Naive B cell (primary cell): ENCODE data around the gene KCNJ1. TPM values are rescaled to one million over a fixed set of nuclear protein-coding genes. Genes with fewer than 3 reads are reported as not detected.

Experiments used
- ATAC-seq, 2 donors: fragments of 150-1000 bp; cut with Tn5 transposase; 2 replicates each; pipeline ENCODE4 v1.10.0; 2021; ENCODE audit warnings: low read depth in 2 of 2, mild to moderate bottlenecking in 2 of 2, moderate library complexity in 2 of 2
- DNase-seq: peaks from one replicate; pipeline ENCODE4 v3.0.0; 2022
- H3K27ac Mint-ChIP-seq, 6 donors: one replicate each; pipeline ENCODE4 v1.8.0; 2020 to 2022; ENCODE audit warnings: mild to moderate bottlenecking in 6 of 6, mixed read lengths in 6 of 6, moderate library complexity in 5 of 6, inconsistent platforms in 2 of 6
- H3K27me3 Mint-ChIP-seq, 3 donors: one replicate each; pipeline ENCODE4 v1.8.0; 2021 to 2022; ENCODE audit warnings: mixed read lengths in 3 of 3, mild to moderate bottlenecking in 1 of 3
- H3K36me3 Mint-ChIP-seq, 2 donors: one replicate each; pipeline ENCODE4 v1.8.0; 2020 to 2022; ENCODE audit warnings: mixed read lengths in 2 of 2, inconsistent platforms in 1 of 2, mild to moderate bottlenecking in 1 of 2
- H3K4me1 Mint-ChIP-seq, 3 donors: one replicate each; pipeline ENCODE4 v1.8.0; 2020 to 2022; ENCODE audit warnings: mixed read lengths in 3 of 3, inconsistent platforms in 1 of 3, mild to moderate bottlenecking in 1 of 3, moderate library complexity in 1 of 3
- H3K4me3 Mint-ChIP-seq, 8 donors: one replicate each; pipeline ENCODE4 v1.8.0; 2020 to 2022; ENCODE audit warnings: mild to moderate bottlenecking in 8 of 8, mixed read lengths in 8 of 8, moderate library complexity in 8 of 8, inconsistent platforms in 2 of 8
- H3K9me3 Mint-ChIP-seq, 7 donors: one replicate each; pipeline ENCODE4 v1.8.0; 2020 to 2022; ENCODE audit warnings: mixed read lengths in 7 of 7, mild to moderate bottlenecking in 5 of 7, inconsistent platforms in 2 of 7, moderate library complexity in 1 of 7
- polyA plus RNA-seq, 6 donors: library from polyadenylated mRNA; unstranded; fragments of 300-500 nt; fragmentation: Illumina TruSeq; gene quantifications; one replicate each; pipeline ENCODE4 v1.2.3, GENCODE V29; 2021; ENCODE audit warnings: low read depth in 6 of 6

The KCNJ1 gene
- polyA plus RNA-seq, 6 donors from 2014 or later, result 0.18 to 0.64 (median 0.20) TPM; not detected in 3

GRCh38 chr11:128886406-128887124 is 19.5 kb upstream of the KCNJ1 start:
- no peak overlapping the region for H3K4me3 Mint-ChIP-seq
- H3K36me3 Mint-ChIP-seq, result no peaks in the 10 kb centered on the region
- peaks cover 8 to 24% (median 13%) of the 10 kb centered on the region in 3 donors for H3K4me1 Mint-ChIP-seq
- H3K27ac Mint-ChIP-seq, result no peak overlapping the region
- DNase-seq (no peak), ATAC-seq (peak; percentile 22 to 39)
- H3K9me3 Mint-ChIP-seq, result no peaks in the 10 kb centered on the region
- H3K27me3 Mint-ChIP-seq, result peaks cover 71 to 91% (median 90%) of the 10 kb centered on the region in 3 donors

GRCh38 chr11:128884703-128885338 is 17.7 kb upstream of the KCNJ1 start:
- ATAC-seq (peak; percentile 77 to 89), DNase-seq (peak; percentile 69)
- Mint-ChIP-seq H3K4me3 (no peak overlapping the region), H3K27ac (peak overlapping the region in 1 of 6 donors; percentile 39), H3K4me1 (peaks cover 0 to 13% (median 4%) of the 10 kb centered on the region in 3 donors), H3K27me3 (peaks cover 72 to 95% (median 89%) of the 10 kb centered on the region in 3 donors), H3K36me3 (no peaks in the 10 kb centered on the region), H3K9me3 (peaks cover 0 to 1% (median 0%) of the 10 kb centered on the region in 7 donors)

GRCh38 chr11:128884054-128884453 is 17.0 kb upstream of the KCNJ1 start:
- Mint-ChIP-seq H3K27me3 (peaks cover 67 to 93% (median 85%) of the 10 kb centered on the region in 3 donors), H3K9me3 (peaks cover 0 to 1% (median 0%) of the 10 kb centered on the region in 7 donors), H3K4me1 (peaks cover 0 to 13% (median 4%) of the 10 kb centered on the region in 3 donors), H3K4me3 (no peak overlapping the region), H3K27ac (peak overlapping the region in 2 of 6 donors; percentile 72 to 81), H3K36me3 (no peaks in the 10 kb centered on the region)
- ATAC-seq (no peak), DNase-seq (no peak)

DNA sequence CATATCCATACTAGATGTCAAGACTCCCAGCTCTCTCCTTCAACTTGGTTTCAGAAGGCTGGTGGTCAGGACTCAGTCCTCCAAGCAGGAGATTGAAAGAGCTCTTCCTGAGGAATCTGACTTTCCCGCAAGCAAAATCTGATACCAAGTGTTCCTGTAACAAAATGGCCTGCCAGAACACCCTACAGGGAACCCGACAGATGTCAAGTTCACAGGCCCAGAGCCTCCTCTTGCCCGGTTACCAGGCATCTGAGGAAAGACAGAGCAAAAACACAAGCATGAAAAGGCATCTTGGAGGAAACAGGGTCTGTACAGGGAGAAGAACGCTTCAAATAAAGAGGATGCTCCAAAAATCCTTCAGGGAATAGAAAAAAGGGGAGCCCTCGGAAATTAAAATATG is 15.4 kb upstream of the KCNJ1 start:
- no peak overlapping the region for H3K27ac Mint-ChIP-seq
- H3K36me3 Mint-ChIP-seq, result no peaks in the 10 kb centered on the region
- H3K27me3 Mint-ChIP-seq, result peaks cover 65 to 90% (median 88%) of the 10 kb centered on the region in 3 donors
- H3K4me3 Mint-ChIP-seq, result no peak overlapping the region
- H3K4me1 Mint-ChIP-seq, result peaks cover 0 to 13% (median 4%) of the 10 kb centered on the region in 3 donors
- DNase-seq, result no peak
- no peak for ATAC-seq
- peaks cover 0 to 1% (median 0%) of the 10 kb centered on the region in 7 donors for H3K9me3 Mint-ChIP-seq

GRCh38 chr11:128881221-128881620 is 14.1 kb upstream of the KCNJ1 start:
- H3K4me1 Mint-ChIP-seq, result peaks cover 0 to 6% (median 4%) of the 10 kb centered on the region in 3 donors
- peaks cover 64 to 89% (median 88%) of the 10 kb centered on the region in 3 donors for H3K27me3 Mint-ChIP-seq
- no peak for ATAC-seq
- no peak overlapping the region for H3K27ac Mint-ChIP-seq
- DNase-seq, result no peak
- no peak overlapping the region for H3K4me3 Mint-ChIP-seq
- peaks cover 0 to 1% (median 0%) of the 10 kb centered on the region in 7 donors for H3K9me3 Mint-ChIP-seq
- H3K36me3 Mint-ChIP-seq, result no peaks in the 10 kb centered on the region

- H3K36me3 Mint-ChIP-seq, result no peaks in the 10 kb centered on the region
- peaks cover 0 to 4% (median 3%) of the 10 kb centered on the region in 3 donors for H3K4me1 Mint-ChIP-seq
- H3K27me3 Mint-ChIP-seq, result peaks cover 58 to 88% (median 83%) of the 10 kb centered on the region in 3 donors
- no peak for DNase-seq
- H3K4me3 Mint-ChIP-seq, result no peak overlapping the region
- H3K27ac Mint-ChIP-seq, result no peak overlapping the region
- ATAC-seq, result no peak
- peaks cover 0 to 1% (median 0%) of the 10 kb centered on the region in 7 donors for H3K9me3 Mint-ChIP-seq
These were observed 12.7 kb upstream of the KCNJ1 start for GRCh38 chr11:128879817-128880216.

DNA sequence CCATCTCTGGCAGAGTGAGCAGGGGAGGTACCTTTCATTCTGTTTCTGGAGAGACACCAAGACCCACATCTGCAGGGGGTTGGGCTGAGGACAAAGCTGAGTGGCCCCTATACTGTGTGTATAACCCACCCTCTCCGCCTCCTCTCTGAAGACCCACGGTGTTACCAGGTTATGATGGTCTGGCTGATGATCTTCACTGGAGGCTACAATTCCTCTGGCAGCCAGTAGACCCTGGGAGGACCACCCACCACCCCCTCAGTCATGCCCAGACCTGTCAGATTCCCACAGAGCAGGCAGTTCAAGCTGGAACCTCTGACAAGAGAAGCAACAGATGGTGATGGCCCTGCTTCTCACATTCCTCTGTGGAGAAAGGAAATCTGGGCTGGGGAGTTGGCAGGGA is 11.4 kb upstream of the KCNJ1 start:
- Mint-ChIP-seq H3K36me3 (no peaks in the 10 kb centered on the region), H3K4me1 (no peaks in the 10 kb centered on the region), H3K27ac (no peak overlapping the region), H3K4me3 (no peak overlapping the region), H3K9me3 (peaks cover 0 to 1% (median 0%) of the 10 kb centered on the region in 7 donors), H3K27me3 (peaks cover 57 to 86% (median 81%) of the 10 kb centered on the region in 3 donors)
- ATAC-seq (no peak), DNase-seq (no peak)

DNA sequence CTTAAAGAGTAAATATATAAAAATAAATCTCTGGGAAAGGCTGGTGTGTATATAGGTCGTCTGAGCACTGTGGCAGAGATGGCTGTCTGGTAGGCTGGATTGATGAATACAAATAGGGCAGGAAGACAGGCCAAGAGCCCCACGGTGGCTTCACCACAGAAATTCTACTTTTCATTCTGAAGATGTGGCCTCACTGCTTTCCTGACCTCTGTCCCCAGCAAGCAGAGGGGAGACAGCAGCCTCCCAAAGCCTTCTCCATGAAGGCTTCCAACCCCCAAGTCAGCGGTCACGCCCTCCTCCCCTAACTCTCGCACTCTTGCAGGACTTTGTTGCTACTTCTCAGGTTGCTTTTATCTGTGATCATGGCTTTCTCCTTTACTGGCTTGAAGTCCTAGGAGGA is 10.6 kb upstream of the KCNJ1 start:
- Mint-ChIP-seq H3K9me3 (peaks cover 0 to 1% (median 0%) of the 10 kb centered on the region in 7 donors), H3K27me3 (peaks cover 50 to 86% (median 81%) of the 10 kb centered on the region in 3 donors), H3K27ac (no peak overlapping the region), H3K36me3 (no peaks in the 10 kb centered on the region), H3K4me3 (no peak overlapping the region), H3K4me1 (no peaks in the 10 kb centered on the region)
- no peak for DNase-seq
- ATAC-seq, result no peak

DNA sequence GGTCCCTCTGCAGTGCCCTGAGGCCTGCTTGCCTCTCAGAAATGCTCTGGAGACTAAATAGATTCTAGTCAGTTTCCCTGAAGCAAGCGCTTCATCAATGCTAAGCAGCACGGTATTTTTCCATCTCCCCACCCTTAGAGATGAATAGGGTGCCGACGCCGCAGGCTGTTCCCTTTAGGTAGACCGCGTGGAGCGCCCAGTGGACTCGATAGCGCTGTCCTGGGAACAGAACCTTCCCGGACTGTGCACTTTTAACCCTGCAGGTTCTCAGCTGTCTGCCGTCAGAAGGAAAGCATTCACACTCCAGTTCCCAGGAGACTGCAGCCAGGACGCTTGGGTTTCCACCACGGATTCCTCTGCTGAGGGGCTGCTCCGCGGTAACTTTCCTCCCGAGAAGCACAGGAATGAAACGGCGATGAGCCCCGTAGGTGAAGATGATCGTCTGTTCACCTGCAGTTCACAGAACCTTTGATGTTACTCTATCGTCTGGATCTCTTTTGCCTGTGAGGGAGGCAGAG is 9.1 kb upstream of the KCNJ1 start:
- Mint-ChIP-seq H3K9me3 (peaks cover 0 to 1% (median 0%) of the 10 kb centered on the region in 7 donors), H3K27me3 (peaks cover 43 to 85% (median 81%) of the 10 kb centered on the region in 3 donors), H3K4me1 (no peaks in the 10 kb centered on the region), H3K4me3 (no peak overlapping the region), H3K36me3 (no peaks in the 10 kb centered on the region), H3K27ac (no peak overlapping the region)
- ATAC-seq (no peak), DNase-seq (no peak)

- no peak for ATAC-seq
- Mint-ChIP-seq H3K27ac (no peak overlapping the region), H3K4me3 (no peak overlapping the region), H3K9me3 (no peaks in the 10 kb centered on the region), H3K36me3 (no peaks in the 10 kb centered on the region), H3K4me1 (no peaks in the 10 kb centered on the region), H3K27me3 (peaks cover 40 to 78% (median 78%) of the 10 kb centered on the region in 3 donors)
- DNase-seq, result no peak
These were observed 7.3 kb upstream of the KCNJ1 start for GRCh38 chr11:128874427-128874826.

GRCh38 chr11:128872594-128872993 is 5.5 kb upstream of the KCNJ1 start:
- H3K27ac Mint-ChIP-seq, result no peak overlapping the region
- ATAC-seq (no peak), DNase-seq (no peak)
- peaks cover 28 to 63% (median 60%) of the 10 kb centered on the region in 3 donors for H3K27me3 Mint-ChIP-seq
- no peak overlapping the region for H3K4me3 Mint-ChIP-seq
- H3K9me3 Mint-ChIP-seq, result no peaks in the 10 kb centered on the region
- H3K4me1 Mint-ChIP-seq, result no peaks in the 10 kb centered on the region
- no peaks in the 10 kb centered on the region for H3K36me3 Mint-ChIP-seq

DNA sequence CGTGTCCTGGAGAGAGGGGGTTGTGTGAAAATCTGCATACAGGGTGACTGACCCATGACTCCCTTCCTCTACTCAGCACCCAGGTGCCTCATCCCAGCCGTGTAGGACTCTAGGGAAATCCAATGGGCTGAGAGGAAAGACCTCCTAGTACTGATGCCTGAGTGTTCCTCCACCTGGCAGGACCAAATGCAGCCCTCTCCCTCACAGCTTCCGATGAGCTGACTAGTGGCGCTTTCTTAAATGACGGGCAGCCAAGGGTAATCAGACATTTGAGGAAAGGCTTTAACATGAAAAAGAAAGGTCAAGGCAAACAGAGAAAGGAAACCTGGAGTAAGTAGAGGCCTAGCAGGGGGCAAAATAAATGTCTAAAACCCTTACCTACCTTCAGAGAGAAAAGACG is 5.0 kb upstream of the KCNJ1 start:
- no peaks in the 10 kb centered on the region for H3K9me3 Mint-ChIP-seq
- no peak for DNase-seq
- no peaks in the 10 kb centered on the region for H3K4me1 Mint-ChIP-seq
- H3K27me3 Mint-ChIP-seq, result peaks cover 24 to 58% (median 55%) of the 10 kb centered on the region in 3 donors
- ATAC-seq, result no peak
- H3K27ac Mint-ChIP-seq, result no peak overlapping the region
- H3K4me3 Mint-ChIP-seq, result no peak overlapping the region
- H3K36me3 Mint-ChIP-seq, result no peaks in the 10 kb centered on the region

DNA sequence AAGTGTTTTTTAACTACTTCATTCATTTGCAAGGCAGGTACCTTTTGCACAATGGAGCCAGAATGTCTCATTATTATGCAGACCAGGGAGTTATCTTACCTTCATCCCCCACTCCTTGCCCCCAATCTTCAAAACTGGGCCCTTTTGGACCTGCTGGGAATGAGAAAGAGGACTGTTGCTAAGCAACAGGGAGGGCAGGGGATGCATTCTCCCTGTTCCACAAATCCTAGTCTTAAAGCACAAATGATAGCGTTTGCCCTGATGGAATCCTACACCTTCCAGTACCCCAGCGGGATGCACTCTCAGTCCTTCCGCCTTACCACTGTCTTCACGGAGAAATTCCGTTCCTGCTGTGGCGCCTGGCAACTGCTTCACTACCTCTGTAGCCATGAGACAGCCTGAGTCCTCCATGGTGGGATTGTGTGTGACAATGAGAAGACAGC is 4.1 kb upstream of the KCNJ1 start:
- H3K27ac Mint-ChIP-seq, result no peak overlapping the region
- DNase-seq (no peak), ATAC-seq (no peak)
- no peak overlapping the region for H3K4me3 Mint-ChIP-seq
- no peaks in the 10 kb centered on the region for H3K36me3 Mint-ChIP-seq
- H3K9me3 Mint-ChIP-seq, result no peaks in the 10 kb centered on the region
- H3K27me3 Mint-ChIP-seq, result peaks cover 17 to 53% (median 49%) of the 10 kb centered on the region in 3 donors
- no peaks in the 10 kb centered on the region for H3K4me1 Mint-ChIP-seq
